Measurements from ENCODE around the gene TMEM164.

Gene TMEM164

GRCh38 chrX:110213183-110213582, 210.3 kb downstream of the TMEM164 start:
- no peaks in the 10 kb centered on the region for H3K4me1 ChIP-seq (ENCODE audit: control insufficient read depth in 2 of 2, insufficient read depth in 2 of 2, low read length in 2 of 2)
- no peaks in the 10 kb centered on the region for H3K27me3 ChIP-seq (ENCODE audit: control insufficient read depth in 2 of 2, insufficient read depth in 2 of 2, low read length in 2 of 2)
- no peak overlapping the region for H3K9ac ChIP-seq (ENCODE audit: low read depth in 1 of 2, low read length in 2 of 2)
- no peak overlapping the region for H3K27ac ChIP-seq (ENCODE audit: low read depth in 2 of 2, low read length in 2 of 2)
- no peaks in the 10 kb centered on the region for H3K36me3 ChIP-seq (ENCODE audit: control insufficient read depth in 2 of 2, insufficient read depth in 2 of 2, low read length in 2 of 2)
- H3K4me3 ChIP-seq (ENCODE audit: low read length in 2 of 2) = no peak overlapping the region
- no peaks in the 10 kb centered on the region for H3K9me3 ChIP-seq (ENCODE audit: control insufficient read depth in 2 of 2, low read length in 2 of 2)

DNA sequence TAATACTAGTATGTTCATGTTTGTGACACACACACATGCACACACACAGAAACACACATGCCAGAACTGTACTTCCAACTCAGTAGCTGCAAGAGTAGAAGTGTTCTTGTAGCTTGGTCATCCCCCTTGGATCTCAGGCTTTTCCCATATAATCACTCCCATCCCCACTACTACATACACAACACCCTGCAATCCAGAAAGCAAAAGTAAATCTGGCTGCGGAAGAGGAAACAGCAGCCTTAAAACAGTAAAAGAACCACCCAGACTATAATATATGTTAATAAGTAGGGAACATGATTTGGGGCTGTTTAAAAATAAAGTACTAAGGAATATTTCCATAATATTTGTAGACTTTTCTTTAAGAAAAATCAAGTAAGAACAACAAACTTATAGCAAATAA, 211.8 kb downstream of the TMEM164 start:
- no peak overlapping the region for H3K27ac ChIP-seq (ENCODE audit: low read depth in 2 of 2, low read length in 2 of 2)
- no peak overlapping the region for H3K9ac ChIP-seq (ENCODE audit: low read depth in 1 of 2, low read length in 2 of 2)
- no peaks in the 10 kb centered on the region for H3K36me3 ChIP-seq (ENCODE audit: control insufficient read depth in 2 of 2, insufficient read depth in 2 of 2, low read length in 2 of 2)
- H3K4me1 ChIP-seq (ENCODE audit: control insufficient read depth in 2 of 2, insufficient read depth in 2 of 2, low read length in 2 of 2) = no peaks in the 10 kb centered on the region
- H3K9me3 ChIP-seq (ENCODE audit: control insufficient read depth in 2 of 2, low read length in 2 of 2) = no peaks in the 10 kb centered on the region
- H3K27me3 ChIP-seq (ENCODE audit: control insufficient read depth in 2 of 2, insufficient read depth in 2 of 2, low read length in 2 of 2) = no peaks in the 10 kb centered on the region
- H3K4me3 ChIP-seq (ENCODE audit: low read length in 2 of 2) = no peak overlapping the region

- Histone ChIP-seq H3K27me3 (ENCODE audit: control insufficient read depth in 2 of 2, insufficient read depth in 2 of 2, low read length in 2 of 2) (no peaks in the 10 kb centered on the region), H3K9ac (ENCODE audit: low read depth in 1 of 2, low read length in 2 of 2) (no peak overlapping the region), H3K9me3 (ENCODE audit: control insufficient read depth in 2 of 2, low read length in 2 of 2) (no peaks in the 10 kb centered on the region), H3K4me3 (ENCODE audit: low read length in 2 of 2) (no peak overlapping the region), H3K27ac (ENCODE audit: low read depth in 2 of 2, low read length in 2 of 2) (no peak overlapping the region), H3K36me3 (ENCODE audit: control insufficient read depth in 2 of 2, insufficient read depth in 2 of 2, low read length in 2 of 2) (no peaks in the 10 kb centered on the region), H3K4me1 (ENCODE audit: control insufficient read depth in 2 of 2, insufficient read depth in 2 of 2, low read length in 2 of 2) (no peaks in the 10 kb centered on the region)
Observed at GRCh38 chrX:110215411-110215810, 212.5 kb downstream of the TMEM164 start.

GRCh38 chrX:110216027-110216426, 213.1 kb downstream of the TMEM164 start:
- Histone ChIP-seq H3K27me3 (ENCODE audit: control insufficient read depth in 2 of 2, insufficient read depth in 2 of 2, low read length in 2 of 2) (no peaks in the 10 kb centered on the region), H3K4me3 (ENCODE audit: low read length in 2 of 2) (no peak overlapping the region), H3K36me3 (ENCODE audit: control insufficient read depth in 2 of 2, insufficient read depth in 2 of 2, low read length in 2 of 2) (no peaks in the 10 kb centered on the region), H3K4me1 (ENCODE audit: control insufficient read depth in 2 of 2, insufficient read depth in 2 of 2, low read length in 2 of 2) (no peaks in the 10 kb centered on the region), H3K27ac (ENCODE audit: low read depth in 2 of 2, low read length in 2 of 2) (no peak overlapping the region), H3K9ac (ENCODE audit: low read depth in 1 of 2, low read length in 2 of 2) (no peak overlapping the region), H3K9me3 (ENCODE audit: control insufficient read depth in 2 of 2, low read length in 2 of 2) (no peaks in the 10 kb centered on the region)

GRCh38 chrX:110218591-110218990, 215.7 kb downstream of the TMEM164 start:
- H3K9me3 ChIP-seq (ENCODE audit: control insufficient read depth in 2 of 2, low read length in 2 of 2) = no peaks in the 10 kb centered on the region
- H3K36me3 ChIP-seq (ENCODE audit: control insufficient read depth in 2 of 2, insufficient read depth in 2 of 2, low read length in 2 of 2) = no peaks in the 10 kb centered on the region
- H3K4me1 ChIP-seq (ENCODE audit: control insufficient read depth in 2 of 2, insufficient read depth in 2 of 2, low read length in 2 of 2) = no peaks in the 10 kb centered on the region
- no peak overlapping the region for H3K9ac ChIP-seq (ENCODE audit: low read depth in 1 of 2, low read length in 2 of 2)
- no peak overlapping the region for H3K4me3 ChIP-seq (ENCODE audit: low read length in 2 of 2)
- no peaks in the 10 kb centered on the region for H3K27me3 ChIP-seq (ENCODE audit: control insufficient read depth in 2 of 2, insufficient read depth in 2 of 2, low read length in 2 of 2)
- no peak overlapping the region for H3K27ac ChIP-seq (ENCODE audit: low read depth in 2 of 2, low read length in 2 of 2)

DNA sequence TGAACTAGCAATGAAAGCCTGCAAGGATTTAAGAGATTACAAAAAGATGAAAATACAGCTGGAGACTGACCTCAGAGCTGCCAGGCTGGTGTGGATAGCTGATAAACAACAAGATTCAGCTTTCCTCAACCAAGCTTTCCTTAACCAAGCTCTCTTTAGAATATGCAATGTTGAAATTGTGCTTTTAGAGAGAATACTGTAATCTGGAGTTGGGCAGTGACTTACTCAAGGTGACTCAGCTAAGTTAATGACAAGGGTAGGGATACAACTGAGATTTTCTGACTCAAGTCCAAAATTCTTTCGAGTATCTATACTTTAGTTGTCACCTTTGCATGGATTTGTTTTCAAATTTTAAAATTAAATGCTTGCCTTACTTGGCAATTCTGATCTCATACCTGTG, 217.0 kb downstream of the TMEM164 start:
- Histone ChIP-seq H3K27me3 (ENCODE audit: control insufficient read depth in 2 of 2, insufficient read depth in 2 of 2, low read length in 2 of 2) (no peaks in the 10 kb centered on the region), H3K9me3 (ENCODE audit: control insufficient read depth in 2 of 2, low read length in 2 of 2) (no peaks in the 10 kb centered on the region), H3K36me3 (ENCODE audit: control insufficient read depth in 2 of 2, insufficient read depth in 2 of 2, low read length in 2 of 2) (no peaks in the 10 kb centered on the region), H3K4me1 (ENCODE audit: control insufficient read depth in 2 of 2, insufficient read depth in 2 of 2, low read length in 2 of 2) (no peaks in the 10 kb centered on the region), H3K9ac (ENCODE audit: low read depth in 1 of 2, low read length in 2 of 2) (no peak overlapping the region), H3K4me3 (ENCODE audit: low read length in 2 of 2) (no peak overlapping the region), H3K27ac (ENCODE audit: low read depth in 2 of 2, low read length in 2 of 2) (no peak overlapping the region)

DNA sequence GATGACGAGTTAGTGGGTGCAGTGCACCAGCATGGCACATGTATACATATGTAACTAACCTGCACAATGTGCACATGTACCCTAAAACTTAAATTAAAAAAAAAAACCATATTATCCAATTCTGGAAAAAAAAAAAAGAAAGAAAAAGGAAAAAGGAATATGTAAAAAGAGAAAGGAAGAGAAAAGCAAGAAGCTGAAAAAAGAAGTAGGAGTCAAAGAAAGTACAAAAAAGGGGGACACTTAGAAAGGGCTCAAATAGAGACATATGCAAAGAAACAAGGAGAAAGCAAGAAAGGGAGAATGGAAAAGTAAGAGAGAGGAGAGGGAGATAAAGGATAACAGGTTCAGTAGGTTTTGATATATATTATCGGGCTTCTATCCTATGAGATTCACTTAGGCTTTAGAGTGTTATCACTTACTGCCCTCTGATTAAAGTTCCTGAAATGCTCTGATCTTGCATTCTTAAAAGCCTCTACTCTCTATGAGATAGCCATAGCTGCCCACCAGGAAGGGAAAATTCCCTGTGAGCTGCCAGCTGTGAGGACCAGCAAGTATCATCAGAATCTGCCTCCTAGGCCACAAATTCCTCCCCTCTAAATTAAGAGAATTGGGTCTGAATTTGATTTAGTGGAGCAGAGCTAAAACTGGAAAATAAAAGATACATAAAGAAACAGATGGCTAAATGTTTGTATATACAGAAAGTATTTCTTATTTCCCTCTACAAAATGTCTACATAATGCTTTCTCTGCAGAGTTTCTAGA, 219.8 kb downstream of the TMEM164 start:
- Histone ChIP-seq H3K27ac (ENCODE audit: low read depth in 2 of 2, low read length in 2 of 2) (no peak overlapping the region), H3K4me1 (ENCODE audit: control insufficient read depth in 2 of 2, insufficient read depth in 2 of 2, low read length in 2 of 2) (no peaks in the 10 kb centered on the region), H3K36me3 (ENCODE audit: control insufficient read depth in 2 of 2, insufficient read depth in 2 of 2, low read length in 2 of 2) (no peaks in the 10 kb centered on the region), H3K9ac (ENCODE audit: low read depth in 1 of 2, low read length in 2 of 2) (no peak overlapping the region), H3K4me3 (ENCODE audit: low read length in 2 of 2) (no peak overlapping the region), H3K27me3 (ENCODE audit: control insufficient read depth in 2 of 2, insufficient read depth in 2 of 2, low read length in 2 of 2) (no peaks in the 10 kb centered on the region), H3K9me3 (ENCODE audit: control insufficient read depth in 2 of 2, low read length in 2 of 2) (no peaks in the 10 kb centered on the region)

GRCh38 chrX:110224926-110225617, 222.2 kb downstream of the TMEM164 start:
- H3K4me3 ChIP-seq (ENCODE audit: low read length in 2 of 2) = no peak overlapping the region

DNA sequence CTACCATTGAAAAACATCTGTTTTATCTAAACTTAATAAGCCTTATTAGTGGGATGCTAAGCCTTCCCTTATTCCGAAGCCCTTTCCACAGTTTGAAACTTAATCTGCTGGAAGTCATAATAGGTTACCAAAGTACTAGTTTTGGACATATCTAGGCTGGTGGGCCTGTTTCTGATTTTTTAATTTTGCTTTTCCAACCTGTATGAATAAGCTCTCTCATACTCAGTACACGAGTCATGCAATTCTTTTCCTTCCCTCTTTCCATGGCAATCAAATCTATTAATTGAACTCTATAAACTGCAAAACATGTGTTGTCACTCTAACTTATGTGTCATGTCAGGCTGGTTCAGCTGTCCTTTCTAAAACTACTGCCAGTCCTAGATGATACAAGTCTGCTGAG, 224.0 kb downstream of the TMEM164 start:
- Histone ChIP-seq H3K9ac (ENCODE audit: low read depth in 1 of 2, low read length in 2 of 2) (no peak overlapping the region), H3K27me3 (ENCODE audit: control insufficient read depth in 2 of 2, insufficient read depth in 2 of 2, low read length in 2 of 2) (no peaks in the 10 kb centered on the region), H3K4me1 (ENCODE audit: control insufficient read depth in 2 of 2, insufficient read depth in 2 of 2, low read length in 2 of 2) (no peaks in the 10 kb centered on the region), H3K4me3 (ENCODE audit: low read length in 2 of 2) (no peak overlapping the region), H3K27ac (ENCODE audit: low read depth in 2 of 2, low read length in 2 of 2) (no peak overlapping the region), H3K9me3 (ENCODE audit: control insufficient read depth in 2 of 2, low read length in 2 of 2) (no peaks in the 10 kb centered on the region), H3K36me3 (ENCODE audit: control insufficient read depth in 2 of 2, insufficient read depth in 2 of 2, low read length in 2 of 2) (no peaks in the 10 kb centered on the region)

More at GRCh38 chrX:110224926-110225617, 222.2 kb downstream of the TMEM164 start:
- Histone ChIP-seq H3K27ac (ENCODE audit: low read depth in 2 of 2, low read length in 2 of 2) (no peak overlapping the region), H3K4me1 (ENCODE audit: control insufficient read depth in 2 of 2, insufficient read depth in 2 of 2, low read length in 2 of 2) (no peaks in the 10 kb centered on the region), H3K9me3 (ENCODE audit: control insufficient read depth in 2 of 2, low read length in 2 of 2) (no peaks in the 10 kb centered on the region), H3K9ac (ENCODE audit: low read depth in 1 of 2, low read length in 2 of 2) (no peak overlapping the region), H3K36me3 (ENCODE audit: control insufficient read depth in 2 of 2, insufficient read depth in 2 of 2, low read length in 2 of 2) (no peaks in the 10 kb centered on the region), H3K27me3 (ENCODE audit: control insufficient read depth in 2 of 2, insufficient read depth in 2 of 2, low read length in 2 of 2) (no peaks in the 10 kb centered on the region)
